ENCODE data around the gene BMP7.

Gene BMP7

GRCh38 chr20:57230247-57230646 lies 36.2 kb downstream of the BMP7 start:
- Histone ChIP-seq H3K4me1 (ENCODE audit: insufficient read depth, low read length, poor library complexity, severe bottlenecking) (peaks cover 6% of the 10 kb centered on the region), H3K4me3 (ENCODE audit: low read length, poor library complexity, severe bottlenecking) (no peak overlapping the region), H3K27me3 (ENCODE audit: insufficient read depth, low read length, poor library complexity, severe bottlenecking) (no peaks in the 10 kb centered on the region), H3K36me3 (ENCODE audit: insufficient read depth, low read length) (no peaks in the 10 kb centered on the region), H2AFZ (ENCODE audit: low read length) (no peak overlapping the region), H3F3A (ENCODE audit: low read depth) (no peaks in the 10 kb centered on the region), H3K4me2 (ENCODE audit: low read depth, low read length, poor library complexity, severe bottlenecking) (no peak overlapping the region), H3K9ac (ENCODE audit: low read depth, low read length, poor library complexity, severe bottlenecking) (no peak overlapping the region), H3K9me3 (ENCODE audit: insufficient read depth, low read depth, low read length) (no peaks in the 10 kb centered on the region), H4K20me1 (ENCODE audit: insufficient read depth, low read length, poor library complexity, severe bottlenecking) (no peaks in the 10 kb centered on the region), H3K9me2 (replicated peaks; ENCODE audit: low read depth, low read length) (no peaks in the 10 kb centered on the region), H3K79me2 (ENCODE audit: insufficient read depth, low read length) (no peaks in the 10 kb centered on the region)
- TF ChIP-seq EZH2phosphoT487 (IDR thresholded peaks at IDR 0.05; ENCODE audit: borderline replicate concordance) (no peak), CTCF (conservative IDR thresholded peaks at IDR 0.05; ENCODE audit: low read length) (no peak)

GRCh38 chr20:57229490-57229889 lies 37.0 kb downstream of the BMP7 start:
- Histone ChIP-seq H3K27me3 (ENCODE audit: insufficient read depth, low read length, poor library complexity, severe bottlenecking) (no peaks in the 10 kb centered on the region), H4K20me1 (ENCODE audit: insufficient read depth, low read length, poor library complexity, severe bottlenecking) (no peaks in the 10 kb centered on the region), H3K9me3 (ENCODE audit: insufficient read depth, low read depth, low read length) (no peaks in the 10 kb centered on the region), H3K9me2 (replicated peaks; ENCODE audit: low read depth, low read length) (no peaks in the 10 kb centered on the region), H3K4me1 (ENCODE audit: insufficient read depth, low read length, poor library complexity, severe bottlenecking) (peaks cover 6% of the 10 kb centered on the region), H3F3A (ENCODE audit: low read depth) (no peaks in the 10 kb centered on the region), H2AFZ (ENCODE audit: low read length) (no peak overlapping the region), H3K4me3 (ENCODE audit: low read length, poor library complexity, severe bottlenecking) (no peak overlapping the region), H3K79me2 (ENCODE audit: insufficient read depth, low read length) (no peaks in the 10 kb centered on the region), H3K9ac (ENCODE audit: low read depth, low read length, poor library complexity, severe bottlenecking) (no peak overlapping the region), H3K36me3 (ENCODE audit: insufficient read depth, low read length) (no peaks in the 10 kb centered on the region), H3K4me2 (ENCODE audit: low read depth, low read length, poor library complexity, severe bottlenecking) (no peak overlapping the region)
- TF ChIP-seq CTCF (conservative IDR thresholded peaks at IDR 0.05; ENCODE audit: low read length) (no peak), EZH2phosphoT487 (IDR thresholded peaks at IDR 0.05; ENCODE audit: borderline replicate concordance) (no peak)

GRCh38 chr20:57225830-57226229 lies 40.6 kb downstream of the BMP7 start:
- Histone ChIP-seq H3K9ac (ENCODE audit: low read depth, low read length, poor library complexity, severe bottlenecking) (no peak overlapping the region), H3K4me2 (ENCODE audit: low read depth, low read length, poor library complexity, severe bottlenecking) (no peak overlapping the region), H3K79me2 (ENCODE audit: insufficient read depth, low read length) (no peaks in the 10 kb centered on the region), H3K9me3 (ENCODE audit: insufficient read depth, low read depth, low read length) (no peaks in the 10 kb centered on the region), H3K4me3 (ENCODE audit: low read length, poor library complexity, severe bottlenecking) (no peak overlapping the region), H3K9me2 (replicated peaks; ENCODE audit: low read depth, low read length) (no peaks in the 10 kb centered on the region), H4K20me1 (ENCODE audit: insufficient read depth, low read length, poor library complexity, severe bottlenecking) (no peaks in the 10 kb centered on the region), H3K36me3 (ENCODE audit: insufficient read depth, low read length) (no peaks in the 10 kb centered on the region), H3K4me1 (ENCODE audit: insufficient read depth, low read length, poor library complexity, severe bottlenecking) (peaks cover 6% of the 10 kb centered on the region), H3K27me3 (ENCODE audit: insufficient read depth, low read length, poor library complexity, severe bottlenecking) (no peaks in the 10 kb centered on the region), H2AFZ (ENCODE audit: low read length) (no peak overlapping the region), H3F3A (ENCODE audit: low read depth) (no peaks in the 10 kb centered on the region)
- TF ChIP-seq EZH2phosphoT487 (IDR thresholded peaks at IDR 0.05; ENCODE audit: borderline replicate concordance) (no peak), CTCF (conservative IDR thresholded peaks at IDR 0.05; ENCODE audit: low read length) (no peak)
